Measurements from ENCODE around the gene MTMR2. TPM values are rescaled to one million over a fixed set of nuclear protein-coding genes. Genes with fewer than 3 reads are reported as not detected.

MTMR2 gene
- total RNA-seq, 1 experiment from 2014 or later: 18.1 TPM

- DNase-seq (ENCODE audit: low spot score): no peak
These were observed 5.9 kb downstream of the MTMR2 start for GRCh38 chr11:95918056-95918455.

- no peak for DNase-seq (ENCODE audit: low spot score)
These were observed 6.5 kb downstream of the MTMR2 start for GRCh38 chr11:95917193-95918036.

DNA sequence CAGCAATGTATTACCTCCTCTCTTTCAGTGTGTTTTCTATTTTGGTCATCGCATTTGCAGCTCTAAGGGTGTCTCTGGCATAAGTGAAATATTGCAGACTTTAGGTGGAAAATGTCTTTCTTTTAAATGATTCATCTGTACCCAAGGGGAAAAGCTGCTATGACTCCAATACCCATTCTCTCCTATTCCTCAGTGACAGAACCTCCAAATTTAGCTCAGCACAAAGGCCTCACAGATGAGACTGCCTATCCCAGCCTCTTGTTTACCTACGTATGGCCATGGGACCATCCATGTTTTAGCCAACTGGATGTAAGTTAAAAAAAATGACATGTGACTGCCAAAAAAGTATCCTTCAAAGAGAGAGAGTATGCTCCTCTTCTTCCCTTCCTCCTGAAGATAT, 7.9 kb downstream of the MTMR2 start:
- DNase-seq (ENCODE audit: low spot score): no peak

DNA sequence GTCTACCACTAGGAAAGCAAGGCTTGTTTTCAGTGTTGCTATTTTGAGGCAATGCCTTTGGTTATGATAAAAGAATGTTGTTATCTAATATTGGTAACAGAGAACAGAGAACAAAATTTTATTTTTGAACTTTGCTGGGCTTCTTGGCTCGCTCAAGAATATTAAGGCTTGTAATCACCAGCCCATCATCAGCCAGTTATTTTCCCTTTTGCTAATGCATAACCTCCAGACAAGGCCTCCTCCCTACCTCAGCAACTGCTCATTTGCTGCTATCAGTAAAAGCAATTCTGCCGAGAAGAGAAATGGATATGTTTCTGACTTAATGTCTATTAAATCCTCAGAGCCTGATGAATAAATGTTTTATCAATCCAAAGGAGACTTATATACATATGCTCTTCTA, 8.9 kb downstream of the MTMR2 start:
- DNase-seq (ENCODE audit: low spot score): no peak

- no peak for DNase-seq (ENCODE audit: low spot score)
These were observed 9.9 kb downstream of the MTMR2 start for GRCh38 chr11:95913830-95914615.

- no peak for DNase-seq (ENCODE audit: low spot score)
These were observed 10.9 kb downstream of the MTMR2 start for GRCh38 chr11:95912902-95913560.

- no peak for DNase-seq (ENCODE audit: low spot score)
These were observed 12.5 kb downstream of the MTMR2 start for GRCh38 chr11:95911369-95911759.

DNA sequence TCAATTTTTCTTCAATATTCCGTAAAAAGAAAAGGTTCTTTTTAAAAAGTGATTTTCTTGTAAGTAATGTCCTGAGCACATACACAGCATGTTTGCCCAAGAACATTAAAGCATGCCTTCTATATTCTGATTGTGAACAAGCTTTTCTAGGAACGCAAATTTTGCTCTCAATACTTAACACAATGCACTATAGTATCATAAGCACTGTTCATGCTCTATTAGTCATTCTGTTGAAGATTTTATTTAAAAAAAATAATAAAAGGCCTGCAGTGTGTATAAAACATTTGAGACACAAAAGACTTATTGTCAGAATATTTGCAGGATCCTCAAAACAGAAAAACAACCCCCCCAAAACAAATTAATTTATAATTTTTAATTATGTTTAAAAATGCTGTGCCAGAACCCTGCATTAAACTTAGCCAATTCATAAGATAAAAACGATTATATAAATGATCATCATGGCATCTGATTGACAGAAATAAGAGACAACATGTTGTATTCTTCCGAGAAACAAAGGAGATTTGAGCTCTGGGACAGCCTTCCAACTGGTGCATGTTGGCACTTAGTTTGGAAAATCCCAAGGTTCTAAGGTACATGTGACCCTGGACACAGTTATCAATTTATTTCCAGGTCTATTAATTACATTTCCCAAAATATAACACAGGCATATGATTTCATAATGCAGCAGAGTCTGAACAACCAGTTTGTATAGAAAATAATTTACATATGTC, 13.1 kb downstream of the MTMR2 start:
- no peak for DNase-seq (ENCODE audit: low spot score)

DNA sequence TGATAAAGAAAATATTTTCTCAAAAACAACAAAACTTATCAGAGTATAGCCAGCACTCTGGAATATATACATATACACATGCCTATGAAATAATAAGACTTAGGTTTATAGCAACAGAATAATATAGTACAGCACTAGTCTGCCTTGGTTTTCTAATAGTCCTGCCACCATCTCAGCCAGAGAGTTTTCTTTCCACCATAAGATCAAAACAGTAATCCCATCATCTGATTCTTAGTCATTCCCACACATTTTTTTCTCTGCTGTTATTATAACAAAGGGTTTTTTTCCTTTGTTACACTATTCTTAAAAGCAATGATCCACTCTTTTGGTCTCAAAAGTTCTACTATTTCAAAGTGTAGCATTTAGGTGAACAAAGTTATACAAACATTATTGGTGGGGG, 15.1 kb downstream of the MTMR2 start:
- peak; percentile 2 for DNase-seq (ENCODE audit: low spot score)

- no peak for DNase-seq (ENCODE audit: low spot score)
These were observed 16.4 kb downstream of the MTMR2 start for GRCh38 chr11:95907476-95907875.

DNA sequence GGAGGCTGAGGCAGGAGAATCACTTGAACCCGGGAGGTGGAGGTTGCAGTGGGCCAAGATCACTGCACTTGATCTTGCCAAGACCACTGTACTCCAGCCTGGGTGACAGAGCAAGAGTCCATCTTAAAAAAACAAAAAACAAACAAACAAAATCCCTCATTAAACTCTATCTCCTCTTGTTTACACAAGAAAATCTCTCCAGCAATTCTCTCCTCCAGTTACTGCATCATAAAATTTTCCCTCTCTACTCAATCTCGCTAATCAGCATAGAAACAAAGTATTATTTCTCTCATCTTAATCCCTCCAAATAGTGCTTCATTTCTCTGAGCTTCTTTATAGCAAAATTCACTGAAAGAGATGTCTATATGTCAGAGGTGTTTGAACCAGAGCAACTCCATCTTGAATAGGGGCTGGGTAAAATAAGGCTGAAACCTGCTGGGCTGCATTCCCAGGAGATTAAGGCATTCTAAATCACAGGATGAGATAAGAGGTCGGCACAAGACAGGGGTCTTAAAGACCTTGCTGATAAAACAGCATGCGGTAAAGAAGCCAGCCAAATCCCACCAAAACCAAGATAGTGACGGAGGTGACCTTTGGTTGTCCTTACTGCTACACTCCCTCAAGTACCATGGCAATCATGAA, 19.8 kb downstream of the MTMR2 start:
- no peak for DNase-seq (ENCODE audit: low spot score)

- no peak for DNase-seq (ENCODE audit: low spot score)
These were observed 25.1 kb downstream of the MTMR2 start for GRCh38 chr11:95898782-95899181.

GRCh38 chr11:95897731-95898130, 26.2 kb downstream of the MTMR2 start:
- DNase-seq (ENCODE audit: low spot score): no peak

DNA sequence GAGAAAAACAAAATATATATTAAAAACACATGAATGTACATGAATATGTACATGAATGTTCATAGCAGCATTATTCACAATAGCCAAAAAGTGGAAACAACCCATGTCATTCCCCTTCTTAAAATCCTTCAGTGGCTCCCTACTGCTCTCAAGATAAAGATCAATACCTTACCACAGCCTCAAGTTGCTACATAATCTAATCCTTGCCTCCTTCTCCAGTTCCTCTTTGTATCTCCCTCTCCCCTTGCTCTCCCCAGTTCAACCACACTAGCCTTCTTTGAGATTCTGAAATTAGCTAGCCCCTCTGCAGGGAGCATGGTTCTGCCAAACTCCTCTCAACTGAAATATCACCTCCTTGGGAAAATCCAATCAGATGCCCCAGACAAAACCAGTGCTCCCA, 28.1 kb downstream of the MTMR2 start:
- DNase-seq (ENCODE audit: low spot score): no peak

- no peak for DNase-seq (ENCODE audit: low spot score)
These were observed 30.9 kb downstream of the MTMR2 start for GRCh38 chr11:95892892-95893570.

DNA sequence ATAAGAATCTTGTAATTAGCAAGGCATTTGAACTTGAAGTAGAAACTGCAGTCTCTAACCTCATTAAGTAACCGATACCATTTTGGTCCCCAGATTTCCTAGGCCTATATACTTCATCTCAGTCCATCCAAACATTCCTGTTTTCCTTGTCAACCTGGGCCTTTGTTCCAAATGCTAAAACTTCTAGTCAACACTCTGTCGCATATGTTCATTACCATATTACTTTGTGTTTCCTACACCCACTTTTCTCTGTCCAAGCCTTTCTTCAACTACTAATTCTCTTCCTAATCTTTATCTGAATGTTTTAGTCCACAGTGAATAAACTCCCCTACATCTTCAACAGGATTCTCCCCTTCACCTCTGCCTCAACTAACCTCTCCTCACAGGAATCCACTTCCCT, 31.4 kb downstream of the MTMR2 start:
- no peak for DNase-seq (ENCODE audit: low spot score)

- DNase-seq (ENCODE audit: low spot score): no peak
These were observed 32.3 kb downstream of the MTMR2 start for GRCh38 chr11:95891423-95892170.

DNA sequence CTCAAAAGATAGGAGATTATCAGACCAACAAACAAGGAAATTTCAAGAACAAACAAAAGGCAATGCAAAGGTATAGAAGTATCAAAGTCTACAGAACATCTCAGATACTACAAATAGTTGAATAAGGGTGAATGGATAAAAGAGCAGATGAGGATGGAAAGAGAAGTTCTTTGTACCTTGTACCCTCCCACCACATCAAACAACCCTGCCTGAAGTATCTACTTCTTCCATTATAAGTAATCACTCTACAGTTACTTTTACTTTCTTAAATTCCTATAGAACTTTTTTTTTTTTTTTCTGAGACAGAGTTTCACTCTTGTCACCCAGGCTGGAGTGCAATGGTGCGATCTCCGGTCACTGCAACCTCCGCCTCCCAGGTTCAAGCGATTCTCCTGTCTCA, 35.1 kb downstream of the MTMR2 start:
- no peak for DNase-seq (ENCODE audit: low spot score)

- no peak for DNase-seq (ENCODE audit: low spot score)
These were observed 35.5 kb downstream of the MTMR2 start for GRCh38 chr11:95888439-95888838.

- DNase-seq (ENCODE audit: low spot score): no peak
These were observed 37.4 kb downstream of the MTMR2 start for GRCh38 chr11:95886462-95886861.
